Measurements from ENCODE around the gene GTF2E1.
"Not testable (repeated sequence)": the region's sequence is repeated elsewhere in the genome, so short reads cannot be mapped to it uniquely, and the experiment has no call there.

The GTF2E1 gene

DNA sequence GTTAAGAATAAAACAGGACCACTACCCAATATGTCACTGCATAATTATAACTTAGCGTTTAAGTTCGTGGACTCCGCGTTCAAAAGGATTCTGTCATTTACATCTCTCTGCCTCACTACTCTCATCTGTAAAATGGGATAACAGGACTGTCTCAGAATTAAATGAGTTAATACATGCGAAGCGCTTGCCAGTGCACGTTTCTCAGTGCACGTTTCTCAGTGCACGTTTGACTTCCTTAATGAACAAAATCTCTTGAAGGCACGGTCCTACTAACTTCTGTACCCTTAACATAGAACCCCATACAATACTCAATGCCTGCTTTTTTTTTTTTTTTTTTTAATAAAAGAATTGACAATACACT lies 727 bp upstream of the GTF2E1 start:
- Mint-ChIP-seq H3K4me3 (peak overlapping the region; percentile 93), H3K4me1 (ENCODE audit: low read depth) (peaks cover 34% of the 10 kb centered on the region), H3K27ac (peak overlapping the region; percentile 97), H3K36me3 (ENCODE audit: low read depth) (peaks cover 41% of the 10 kb centered on the region), H3K27me3 (no peaks in the 10 kb centered on the region), H3K9me3 (peaks cover 16% of the 10 kb centered on the region)
- intact Hi-C loops (cut with micrococcal nuclease): loop anchor here (1.0 to 5.0 kb wide), 3 partner anchors 40 to 146 kb away; partner anchors contain the start of gene NDUFB4

DNA sequence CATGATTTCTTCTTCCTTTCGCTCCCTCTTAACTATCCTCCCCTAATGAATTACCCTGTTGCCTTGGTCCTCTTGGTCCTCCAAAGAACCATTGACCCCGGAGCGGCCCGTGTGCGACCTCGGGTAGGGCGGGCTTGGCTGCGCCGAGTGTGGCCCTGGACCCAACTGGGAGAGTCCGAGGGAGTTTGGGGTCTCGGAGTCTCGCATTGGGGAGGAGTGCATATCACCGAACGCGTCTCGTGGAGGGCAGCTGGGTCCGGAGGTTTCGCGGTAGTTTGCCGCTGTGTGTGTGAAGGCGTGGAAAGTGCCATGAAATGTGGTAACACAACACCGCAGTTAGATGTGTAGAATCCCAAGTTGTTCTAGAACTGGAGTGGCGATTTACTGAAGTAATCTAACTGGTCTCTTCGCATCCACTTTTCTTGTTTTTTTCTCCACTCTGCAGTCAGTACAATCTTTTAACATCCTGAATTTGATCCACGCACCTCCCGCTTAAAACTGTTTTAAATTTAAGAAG lies 363 bp downstream of the GTF2E1 start:
- H3K4me3 Mint-ChIP-seq: peak overlapping the region; percentile 93
- peaks cover 34% of the 10 kb centered on the region for H3K4me1 Mint-ChIP-seq (ENCODE audit: low read depth)
- peak overlapping the region; percentile 97 for H3K27ac Mint-ChIP-seq
- H3K27me3 Mint-ChIP-seq: no peaks in the 10 kb centered on the region
- peaks cover 30% of the 10 kb centered on the region for H3K36me3 Mint-ChIP-seq (ENCODE audit: low read depth)
- intact Hi-C loops (cut with micrococcal nuclease): loop anchor here (1.0 to 5.0 kb wide), 3 partner anchors 39 to 147 kb away; partner anchors contain the start of gene NDUFB4
- peaks cover 5% of the 10 kb centered on the region for H3K9me3 Mint-ChIP-seq

DNA sequence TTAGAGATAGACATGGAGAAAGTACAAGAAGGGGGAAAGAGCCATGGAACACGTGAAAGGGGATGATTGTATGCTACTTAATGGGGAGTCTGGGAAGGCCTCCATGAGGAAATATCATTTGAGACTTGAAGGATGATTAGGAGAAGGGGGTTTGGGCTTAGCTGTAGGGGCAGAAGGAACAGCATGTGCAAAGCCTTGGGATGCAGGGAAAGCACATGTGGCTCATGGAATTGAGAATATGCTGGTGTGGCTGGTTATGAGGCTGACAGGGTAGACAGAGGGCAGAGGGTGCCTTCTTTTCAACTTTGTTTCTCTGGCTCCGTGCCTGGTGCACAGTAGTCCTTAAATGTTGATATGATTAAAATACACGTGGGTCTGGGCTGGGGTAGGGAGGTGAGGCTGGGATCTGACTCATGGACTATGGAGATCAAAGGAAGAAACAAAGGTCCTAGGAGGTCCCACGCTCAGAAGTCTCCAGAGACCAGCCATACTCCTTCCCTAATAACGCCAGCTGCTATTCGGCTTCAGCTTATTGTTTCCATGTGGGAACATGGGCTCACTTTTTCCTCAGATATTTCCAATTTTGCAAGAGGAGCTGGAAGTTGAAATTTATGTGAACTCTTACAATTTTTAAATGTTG lies 1.1 kb downstream of the GTF2E1 start:
- Mint-ChIP-seq H3K27ac (peak overlapping the region; percentile 97), H3K9me3 (no peaks in the 10 kb centered on the region), H3K27me3 (no peaks in the 10 kb centered on the region), H3K36me3 (ENCODE audit: low read depth) (peaks cover 25% of the 10 kb centered on the region), H3K4me3 (peak overlapping the region; percentile 93), H3K4me1 (ENCODE audit: low read depth) (peaks cover 34% of the 10 kb centered on the region)
- intact Hi-C loops (cut with micrococcal nuclease): loop anchor here (2.0 to 5.0 kb wide), 2 partner anchors 39 to 55 kb away; no protein-coding TSS in a partner anchor

DNA sequence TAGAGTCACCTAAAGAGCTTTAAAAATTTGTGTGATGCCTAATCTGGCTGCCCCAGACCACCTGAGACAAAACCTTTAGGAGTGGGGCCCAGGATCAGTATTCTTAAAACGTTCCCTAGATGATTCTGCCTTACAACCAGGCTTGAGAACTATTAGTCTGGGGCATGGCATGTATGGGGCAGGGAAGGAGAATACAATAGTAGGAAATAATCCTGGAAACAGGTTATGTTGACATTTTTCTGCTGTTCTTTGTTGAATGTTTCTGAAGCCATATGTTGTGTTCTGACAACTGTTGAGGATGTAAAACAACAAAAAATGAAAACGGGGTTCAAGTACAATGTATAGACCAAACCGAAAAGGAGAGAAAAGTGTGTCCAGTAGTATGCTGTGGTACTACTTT lies 2.9 kb downstream of the GTF2E1 start:
- Mint-ChIP-seq H3K4me1 (ENCODE audit: low read depth) (peaks cover 34% of the 10 kb centered on the region), H3K27ac (no peak overlapping the region), H3K4me3 (no peak overlapping the region), H3K27me3 (no peaks in the 10 kb centered on the region), H3K9me3 (no peaks in the 10 kb centered on the region), H3K36me3 (ENCODE audit: low read depth) (peaks cover 28% of the 10 kb centered on the region)
- intact Hi-C loops (cut with micrococcal nuclease): no loop called here

DNA sequence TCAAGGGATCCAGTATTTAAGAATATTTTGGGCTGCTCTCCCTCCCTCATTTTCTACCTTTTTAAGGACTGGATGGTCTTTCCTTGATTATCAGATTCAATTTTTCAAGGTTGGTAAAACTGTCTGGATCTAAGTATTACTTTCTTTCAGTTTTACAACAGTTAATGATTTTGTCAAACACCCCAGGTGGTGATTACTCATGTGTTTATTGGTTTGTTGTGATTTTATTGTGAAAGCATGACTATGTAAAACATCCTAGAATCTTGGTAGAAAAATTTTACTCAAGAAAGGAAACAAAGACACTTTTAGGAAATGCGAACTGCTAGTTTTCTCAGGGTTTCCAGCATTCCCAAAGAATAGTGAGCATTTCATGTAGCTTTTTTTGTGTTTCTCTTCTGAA lies 7.3 kb downstream of the GTF2E1 start:
- peaks cover 34% of the 10 kb centered on the region for H3K36me3 Mint-ChIP-seq (ENCODE audit: low read depth)
- no peak overlapping the region for H3K4me3 Mint-ChIP-seq
- H3K27me3 Mint-ChIP-seq: no peaks in the 10 kb centered on the region
- peaks cover 18% of the 10 kb centered on the region for H3K4me1 Mint-ChIP-seq (ENCODE audit: low read depth)
- no peaks in the 10 kb centered on the region for H3K9me3 Mint-ChIP-seq
- no peak overlapping the region for H3K27ac Mint-ChIP-seq
- intact Hi-C loops (cut with micrococcal nuclease): loop anchor here (5.0 to 10.0 kb wide), 2 partner anchors 37 to 405 kb away; partner anchors contain the start of gene LRRC58

DNA sequence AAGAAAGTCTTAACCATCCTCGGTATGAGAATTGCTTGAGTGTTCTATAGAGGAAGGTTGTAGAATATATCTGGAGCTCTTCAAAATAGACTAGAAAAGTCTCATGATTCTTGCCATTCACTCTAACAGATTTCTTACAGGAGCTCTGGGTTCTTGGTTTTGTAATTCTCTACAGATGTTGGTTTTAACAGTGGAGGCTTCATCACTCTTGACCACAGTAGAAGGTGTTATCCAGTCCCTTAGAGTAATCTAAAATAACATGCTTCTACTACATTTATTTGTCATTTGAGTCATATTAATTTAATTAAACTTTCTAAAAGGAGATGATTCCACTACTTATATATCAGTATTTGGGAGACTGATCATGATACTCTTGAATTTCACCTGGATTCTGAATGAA lies 9.7 kb downstream of the GTF2E1 start:
- H3K4me3 Mint-ChIP-seq: no peak overlapping the region
- intact Hi-C loops (cut with micrococcal nuclease): loop anchor here (5.0 to 10.0 kb wide), 2 partner anchors 35 to 407 kb away; partner anchors contain the start of gene LRRC58
- H3K9me3 Mint-ChIP-seq: no peaks in the 10 kb centered on the region
- peaks cover 19% of the 10 kb centered on the region for H3K4me1 Mint-ChIP-seq (ENCODE audit: low read depth)
- no peaks in the 10 kb centered on the region for H3K27me3 Mint-ChIP-seq
- H3K27ac Mint-ChIP-seq: no peak overlapping the region
- H3K36me3 Mint-ChIP-seq (ENCODE audit: low read depth): peaks cover 47% of the 10 kb centered on the region

DNA sequence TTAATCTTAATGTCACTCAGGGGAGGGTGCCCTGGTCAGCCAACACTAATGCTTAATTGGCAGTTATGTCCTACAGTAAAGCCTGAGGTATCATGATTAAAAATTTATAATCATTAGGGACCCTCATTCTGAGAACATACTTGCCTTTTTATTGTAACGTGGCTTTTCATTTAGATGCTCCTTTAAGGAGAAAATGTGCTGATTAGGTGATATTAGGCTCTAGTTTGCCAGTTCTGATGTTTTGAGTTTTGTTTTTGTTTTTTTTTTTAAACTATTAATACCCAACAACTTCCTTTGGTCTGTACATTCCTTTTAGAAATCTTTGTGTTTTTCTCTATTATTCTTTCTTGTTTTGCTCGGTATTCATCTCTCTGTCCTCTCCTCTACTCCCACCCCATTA lies 10.3 kb downstream of the GTF2E1 start:
- peaks cover 53% of the 10 kb centered on the region for H3K36me3 Mint-ChIP-seq (ENCODE audit: low read depth)

DNA sequence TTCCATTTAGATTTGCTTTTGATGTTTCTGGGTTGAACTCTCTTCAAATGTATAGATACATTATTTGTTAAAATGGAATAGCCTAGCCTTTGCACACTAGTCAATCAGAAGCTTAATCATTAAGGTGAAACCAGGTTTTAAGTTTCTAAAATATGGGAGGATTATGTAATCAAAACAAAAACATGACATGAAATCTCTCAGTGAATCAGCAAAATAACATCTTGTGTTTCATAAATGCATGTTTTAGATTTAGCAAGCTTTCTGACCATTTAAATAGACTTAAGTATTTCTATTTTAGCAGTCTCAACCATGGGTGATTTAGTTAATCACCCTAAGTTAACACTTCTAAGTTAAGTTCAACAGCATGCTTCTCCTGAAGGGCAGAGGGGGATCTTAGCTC lies 11.3 kb downstream of the GTF2E1 start:
- no peaks in the 10 kb centered on the region for H3K27me3 Mint-ChIP-seq
- intact Hi-C loops (cut with micrococcal nuclease): loop anchor here (5.0 to 10.0 kb wide), 2 partner anchors 33 to 409 kb away; partner anchors contain the start of gene LRRC58
- H3K4me1 Mint-ChIP-seq (ENCODE audit: low read depth): peaks cover 19% of the 10 kb centered on the region
- H3K36me3 Mint-ChIP-seq (ENCODE audit: low read depth): peaks cover 63% of the 10 kb centered on the region
- no peak overlapping the region for H3K27ac Mint-ChIP-seq
- no peaks in the 10 kb centered on the region for H3K9me3 Mint-ChIP-seq
- no peak overlapping the region for H3K4me3 Mint-ChIP-seq

More for the DNA sequence above, 10.3 kb downstream of the GTF2E1 start:
- intact Hi-C loops (cut with micrococcal nuclease): loop anchor here (5.0 to 10.0 kb wide), 2 partner anchors 34 to 408 kb away; partner anchors contain the start of gene LRRC58
- Mint-ChIP-seq H3K9me3 (no peaks in the 10 kb centered on the region), H3K4me3 (no peak overlapping the region), H3K4me1 (ENCODE audit: low read depth) (peaks cover 19% of the 10 kb centered on the region), H3K27me3 (no peaks in the 10 kb centered on the region), H3K27ac (no peak overlapping the region)

DNA sequence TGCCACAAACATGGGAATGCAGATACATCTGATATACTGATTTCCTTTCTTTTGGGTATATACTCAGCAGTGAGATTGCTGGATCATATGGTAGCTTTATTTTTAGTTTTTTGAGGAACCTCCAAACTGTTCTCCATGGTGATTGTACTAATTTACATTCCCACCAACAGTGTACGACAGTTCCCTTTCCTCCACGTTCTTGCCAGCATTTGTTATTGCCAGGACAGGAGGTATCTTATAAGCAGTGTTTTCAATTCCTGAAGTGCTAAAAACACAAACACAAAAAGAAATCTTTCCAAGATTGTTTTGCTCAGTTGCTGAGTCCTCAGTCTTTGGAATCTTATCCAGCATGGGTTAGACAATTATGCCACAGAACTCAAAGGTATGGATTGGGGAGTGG lies 13.5 kb downstream of the GTF2E1 start:
- H3K27me3 Mint-ChIP-seq: no peaks in the 10 kb centered on the region
- H3K27ac Mint-ChIP-seq: peak overlapping the region; percentile 32
- no peak overlapping the region for H3K4me3 Mint-ChIP-seq
- intact Hi-C loops (cut with micrococcal nuclease): loop anchor here (10.0 kb wide), 1 partner anchor 411 kb away; the partner anchor contains the start of gene LRRC58
- H3K9me3 Mint-ChIP-seq: no peaks in the 10 kb centered on the region
- H3K36me3 Mint-ChIP-seq (ENCODE audit: low read depth): peaks cover 60% of the 10 kb centered on the region
- peaks cover 35% of the 10 kb centered on the region for H3K4me1 Mint-ChIP-seq (ENCODE audit: low read depth)

DNA sequence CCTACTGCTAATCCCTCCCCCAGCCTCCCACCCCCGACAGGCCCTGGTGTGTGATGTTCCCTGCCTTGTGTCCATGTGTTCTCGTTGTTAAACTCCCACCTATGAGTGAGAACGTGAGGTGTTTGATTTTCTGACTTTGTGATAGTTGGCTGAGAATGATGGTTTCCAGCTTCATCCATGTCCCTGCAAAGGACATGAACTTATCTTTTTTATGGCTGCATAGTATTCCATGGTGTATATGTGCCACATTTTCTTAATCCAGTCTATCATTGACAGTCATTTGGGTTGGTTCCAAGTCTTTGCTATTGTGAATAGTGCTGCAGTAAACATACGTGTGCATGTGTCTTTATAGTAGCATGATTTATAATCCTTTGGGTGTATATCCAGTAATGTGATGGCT lies 16.0 kb downstream of the GTF2E1 start:
- peaks cover 44% of the 10 kb centered on the region for H3K36me3 Mint-ChIP-seq (ENCODE audit: low read depth)
- not testable (repeated sequence) for H3K27me3 Mint-ChIP-seq, H3K9me3 Mint-ChIP-seq, H3K27ac Mint-ChIP-seq, H3K4me3 Mint-ChIP-seq
- intact Hi-C loops (cut with micrococcal nuclease): loop anchor here (10.0 kb wide), 1 partner anchor 414 kb away; the partner anchor contains the start of gene LRRC58
- H3K4me1 Mint-ChIP-seq (ENCODE audit: low read depth): peaks cover 35% of the 10 kb centered on the region

DNA sequence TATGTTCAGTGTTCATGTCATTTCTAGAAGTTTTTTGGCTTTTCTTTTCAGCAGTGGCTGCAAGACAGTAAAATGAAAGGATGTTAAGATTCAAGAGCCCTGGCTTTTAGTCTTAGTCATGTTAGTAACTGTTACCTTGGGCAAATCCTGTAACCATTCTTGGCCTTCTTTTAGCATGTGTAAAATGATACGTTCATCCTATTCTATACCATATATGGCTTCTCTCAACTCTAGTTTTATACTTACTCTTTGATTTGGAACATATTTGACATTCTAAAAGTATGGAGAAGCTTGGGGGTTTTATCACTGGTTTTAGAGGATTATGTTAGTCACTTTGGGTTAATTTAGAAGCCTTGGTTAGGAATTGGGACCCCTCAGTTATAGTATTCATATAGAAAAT lies 20.1 kb downstream of the GTF2E1 start:
- no peak overlapping the region for H3K4me3 Mint-ChIP-seq
- intact Hi-C loops (cut with micrococcal nuclease): no loop called here
- no peaks in the 10 kb centered on the region for H3K27me3 Mint-ChIP-seq
- peaks cover 33% of the 10 kb centered on the region for H3K36me3 Mint-ChIP-seq (ENCODE audit: low read depth)
- H3K27ac Mint-ChIP-seq: no peak overlapping the region
- peaks cover 39% of the 10 kb centered on the region for H3K4me1 Mint-ChIP-seq (ENCODE audit: low read depth)
- H3K9me3 Mint-ChIP-seq: no peaks in the 10 kb centered on the region

DNA sequence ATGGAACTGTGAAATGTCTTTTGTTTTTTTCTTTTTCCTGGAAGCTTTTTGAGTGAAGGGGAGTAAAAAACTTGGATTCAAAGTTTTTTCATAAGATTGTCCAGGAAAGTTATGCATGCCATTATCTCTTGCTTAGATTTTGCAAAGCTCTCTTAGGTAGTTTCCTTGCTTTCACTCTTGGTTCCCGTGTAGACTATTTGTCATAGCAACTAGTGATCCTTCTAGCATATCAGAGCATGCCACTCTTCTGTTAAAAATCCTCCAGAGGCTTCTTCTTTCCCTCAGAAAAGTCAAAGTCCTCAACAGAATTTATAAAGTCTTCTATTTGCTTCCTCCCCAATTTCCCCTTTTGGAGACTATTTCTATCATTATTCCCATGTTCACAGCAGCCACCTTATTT lies 21.1 kb downstream of the GTF2E1 start:
- no peaks in the 10 kb centered on the region for H3K27me3 Mint-ChIP-seq
- no peaks in the 10 kb centered on the region for H3K9me3 Mint-ChIP-seq
- peaks cover 31% of the 10 kb centered on the region for H3K36me3 Mint-ChIP-seq (ENCODE audit: low read depth)
- intact Hi-C loops (cut with micrococcal nuclease): no loop called here
- peaks cover 47% of the 10 kb centered on the region for H3K4me1 Mint-ChIP-seq (ENCODE audit: low read depth)
- H3K27ac Mint-ChIP-seq: peak overlapping the region; percentile 35
- no peak overlapping the region for H3K4me3 Mint-ChIP-seq

DNA sequence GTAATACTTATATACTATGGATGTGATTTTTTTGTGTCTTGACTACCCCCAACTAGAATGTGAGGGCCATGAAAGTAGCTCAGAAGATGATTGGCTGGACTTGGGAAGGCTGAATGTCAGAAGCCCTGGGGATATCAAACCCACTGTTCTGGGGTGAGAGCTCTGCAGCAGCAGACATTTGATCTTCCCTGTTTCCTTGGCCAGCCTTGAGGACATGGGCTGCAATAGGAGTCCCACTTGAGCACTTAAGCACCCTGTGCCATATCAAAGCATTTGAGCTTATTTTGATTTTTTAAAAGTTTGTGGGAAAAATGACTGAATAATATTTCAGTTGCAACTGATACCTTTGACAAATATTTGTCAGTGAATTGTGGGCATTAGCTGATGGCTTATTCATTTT lies 21.7 kb downstream of the GTF2E1 start:
- H3K27me3 Mint-ChIP-seq: no peaks in the 10 kb centered on the region
- H3K36me3 Mint-ChIP-seq (ENCODE audit: low read depth): peaks cover 25% of the 10 kb centered on the region
- H3K4me3 Mint-ChIP-seq: no peak overlapping the region
- intact Hi-C loops (cut with micrococcal nuclease): no loop called here
- peak overlapping the region; percentile 35 for H3K27ac Mint-ChIP-seq
- H3K9me3 Mint-ChIP-seq: no peaks in the 10 kb centered on the region
- peaks cover 43% of the 10 kb centered on the region for H3K4me1 Mint-ChIP-seq (ENCODE audit: low read depth)

DNA sequence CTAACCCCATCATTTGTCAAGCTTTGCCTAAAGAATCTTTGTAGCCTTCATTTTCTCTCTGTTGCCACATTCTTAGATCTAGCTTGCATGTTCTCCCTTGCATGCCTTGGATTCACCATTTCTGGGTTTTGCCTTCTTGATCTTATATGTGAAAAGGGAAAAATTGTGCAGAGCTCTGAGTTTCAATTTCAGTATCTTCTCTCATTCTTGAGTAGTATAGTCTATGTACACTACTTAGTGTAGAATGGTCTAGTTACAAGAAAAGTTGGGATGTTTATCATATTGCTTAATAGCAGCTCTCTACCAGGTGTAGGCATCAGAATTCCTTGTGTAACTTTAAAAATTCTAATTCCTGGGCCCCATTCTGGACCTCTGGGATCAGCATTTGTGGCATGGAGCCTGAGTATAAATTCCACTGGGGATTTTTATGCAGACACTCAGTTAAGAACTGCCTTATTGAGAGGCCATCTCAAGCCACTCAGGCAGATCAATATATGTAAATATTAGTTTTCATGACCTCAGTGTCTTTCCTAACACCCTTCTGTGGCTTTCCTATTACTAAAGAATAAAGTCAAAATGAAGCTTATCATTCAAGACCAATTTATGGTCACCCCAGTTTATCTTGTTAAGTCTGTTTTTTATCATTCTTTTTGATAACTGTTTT lies 23.4 kb downstream of the GTF2E1 start:
- Mint-ChIP-seq H3K36me3 (ENCODE audit: low read depth) (peaks cover 23% of the 10 kb centered on the region), H3K27ac (no peak overlapping the region), H3K4me3 (no peak overlapping the region), H3K9me3 (no peaks in the 10 kb centered on the region), H3K4me1 (ENCODE audit: low read depth) (peaks cover 31% of the 10 kb centered on the region), H3K27me3 (no peaks in the 10 kb centered on the region)
- intact Hi-C loops (cut with micrococcal nuclease): no loop called here

All from dendritic cell treated with granulocyte-macrophage colony-stimulating factor and Interleukin-4, amounts not matched to agents 40 ng/mL and 50 ng/mL, for 4 days (primary cell).